OCI-LY1 (cell line): ENCODE measurements around the gene C10orf88.

Source experiments
- H2AFZ ChIP-seq: fragments of 200-600 bp; sonication (generic), shearing (Covaris generic); 2 replicates; pipeline ENCODE4 v1.6.0; 2014; ENCODE audit warnings: antibody characterized with exemption, mild to moderate bottlenecking, low read length
- H3F3A ChIP-seq: fragments of 200-600 bp; sonication (generic), shearing (Covaris generic); 2 replicates; pipeline ENCODE4 v1.6.0; 2014; ENCODE audit warnings: mild to moderate bottlenecking, antibody characterized with exemption, low read length, moderate library complexity; ENCODE audit not compliant: insufficient read depth
- H3K27ac ChIP-seq: fragments of 200-600 bp; sonication (generic); 2 replicates; pipeline ENCODE4 v1.5.1; 2014; ENCODE audit warnings: low read length, mixed run types, mild to moderate bottlenecking, low read depth; ENCODE audit not compliant: poor library complexity, severe bottlenecking
- H3K27me3 ChIP-seq: fragments of 200-600 bp; sonication (generic); 2 replicates; pipeline ENCODE4 v1.6.0; 2014; ENCODE audit warnings: antibody characterized with exemption, mild to moderate bottlenecking, low read length, moderate library complexity; ENCODE audit not compliant: insufficient read depth
- H3K36me3 ChIP-seq: fragments of 200-600 bp; sonication (generic); 2 replicates; pipeline ENCODE4 v1.6.1; 2014; ENCODE audit warnings: mild to moderate bottlenecking, antibody characterized with exemption, low read length, moderate library complexity, mixed read lengths; ENCODE audit not compliant: insufficient read depth
- H3K4me1 ChIP-seq: fragments of 200-600 bp; sonication (generic); 2 replicates; pipeline ENCODE4 v1.5.1; 2014; ENCODE audit warnings: mild to moderate bottlenecking, low read length, moderate library complexity; ENCODE audit not compliant: insufficient read depth, severe bottlenecking
- H3K4me2 ChIP-seq: fragments of 200-600 bp; sonication (generic), shearing (Covaris generic); 2 replicates; pipeline ENCODE4 v1.6.1; 2014; ENCODE audit warnings: low read length
- H3K4me3 ChIP-seq: fragments of 200-600 bp; sonication (generic); 2 replicates; pipeline ENCODE4 v1.5.1; 2014; ENCODE audit warnings: low read length, low read depth, mild to moderate bottlenecking, mixed read lengths; ENCODE audit not compliant: poor library complexity, severe bottlenecking
- H3K79me2 ChIP-seq: fragments of 200-600 bp; shearing (Covaris generic); 2 replicates; pipeline ENCODE4 v1.6.1; 2016; ENCODE audit warnings: mixed run types, low read length, mixed read lengths; ENCODE audit not compliant: insufficient read depth
- H3K9ac ChIP-seq: fragments of 200-600 bp; sonication (generic), shearing (Covaris generic); 2 replicates; pipeline ENCODE4 v1.6.1; 2014; ENCODE audit warnings: mild to moderate bottlenecking, low read length, mixed read lengths
- H3K9me2 ChIP-seq: fragments of 200-600 bp; sonication (generic), shearing (Covaris generic); 2 replicates; pipeline ENCODE4 v1.6.1; 2014; ENCODE audit warnings: low read depth, mild to moderate bottlenecking, low read length, mixed read lengths
- H3K9me3 ChIP-seq: fragments of 200-600 bp; shearing (Covaris generic); 2 replicates; pipeline ENCODE4 v1.6.1; 2014; ENCODE audit warnings: low read length, mixed read lengths
- H4K20me1 ChIP-seq: fragments of 200-600 bp; sonication (generic), shearing (Covaris generic); 2 replicates; pipeline ENCODE4 v1.6.0; 2016; ENCODE audit warnings: mild to moderate bottlenecking, low read length; ENCODE audit not compliant: insufficient read depth
- CTCF ChIP-seq: fragments of 200-600 bp; sonication (generic), shearing (Covaris generic); IDR thresholded peaks from 2 replicates; pipeline ENCODE4 v1.5.1; 2017; ENCODE audit warnings: mild to moderate bottlenecking, antibody characterized with exemption, low read length, moderate library complexity, mixed read lengths
- EZH2 ChIP-seq: fragments of 200-600 bp; sonication (generic), shearing (Covaris generic); IDR thresholded peaks from 2 replicates; pipeline ENCODE4 v1.8.0; 2017; ENCODE audit warnings: borderline replicate concordance, mixed run types, mild to moderate bottlenecking, antibody characterized with exemption, low read length, moderate library complexity, mixed read lengths

The C10orf88 gene

GRCh38 chr10:122957474-122957873, 3.4 kb upstream of the C10orf88 start:
- no peaks in the 10 kb centered on the region for H3K79me2 ChIP-seq
- no peaks in the 10 kb centered on the region for H3K9me3 ChIP-seq
- no peak overlapping the region for H3K9ac ChIP-seq
- H3K9me2 ChIP-seq: no peaks in the 10 kb centered on the region
- TF ChIP-seq EZH2: no peak
- TF ChIP-seq CTCF: no peak
- H3K27ac ChIP-seq: no peak overlapping the region
- H3F3A ChIP-seq: no peaks in the 10 kb centered on the region
- peaks cover 14% of the 10 kb centered on the region for H3K4me1 ChIP-seq
- H3K36me3 ChIP-seq: no peaks in the 10 kb centered on the region
- no peak overlapping the region for H3K4me2 ChIP-seq
- H2AFZ ChIP-seq: no peak overlapping the region
- no peak overlapping the region for H3K4me3 ChIP-seq
- H4K20me1 ChIP-seq: no peaks in the 10 kb centered on the region
- no peaks in the 10 kb centered on the region; the same call in 1 of the 2 replicates for H3K27me3 ChIP-seq

- TF ChIP-seq CTCF (no peak), EZH2 (no peak)
- H3K27ac ChIP-seq: no peak overlapping the region
- H3K4me1 ChIP-seq: peaks cover 20% of the 10 kb centered on the region
- no peaks in the 10 kb centered on the region for H4K20me1 ChIP-seq
- H3K79me2 ChIP-seq: no peaks in the 10 kb centered on the region
- H3K9me3 ChIP-seq: no peaks in the 10 kb centered on the region
- H3K36me3 ChIP-seq: no peaks in the 10 kb centered on the region
- no peak overlapping the region for H3K9ac ChIP-seq
- no peak overlapping the region for H3K4me2 ChIP-seq
- H3K27me3 ChIP-seq: no peaks in the 10 kb centered on the region
- no peak overlapping the region for H3K4me3 ChIP-seq
- H2AFZ ChIP-seq: no peak overlapping the region
- H3K9me2 ChIP-seq: no peaks in the 10 kb centered on the region
- H3F3A ChIP-seq: no peaks in the 10 kb centered on the region
Measured at GRCh38 chr10:122955892-122956291, 1.9 kb upstream of the C10orf88 start.

- no peaks in the 10 kb centered on the region for H4K20me1 ChIP-seq
- H3K9me3 ChIP-seq: no peaks in the 10 kb centered on the region
- 0 out of 2 replicates have a peak overlapping the region, but pooled peaks have one; percentile 34 for H3K4me2 ChIP-seq
- no peak for TF ChIP-seq CTCF
- TF ChIP-seq EZH2: no peak
- H2AFZ ChIP-seq: no peak overlapping the region
- H3K36me3 ChIP-seq: peaks cover 6% of the 10 kb centered on the region; the same call in 1 of the 2 replicates
- H3F3A ChIP-seq: no peaks in the 10 kb centered on the region
- no peak overlapping the region for H3K9ac ChIP-seq
- H3K79me2 ChIP-seq: no peaks in the 10 kb centered on the region
- peak overlapping the region; percentile 76 for H3K4me3 ChIP-seq
- H3K27ac ChIP-seq: no peak overlapping the region
- H3K9me2 ChIP-seq: no peaks in the 10 kb centered on the region
- H3K4me1 ChIP-seq: peaks cover 20% of the 10 kb centered on the region
- no peaks in the 10 kb centered on the region for H3K27me3 ChIP-seq
Measured at GRCh38 chr10:122954731-122955050, 664 bp upstream of the C10orf88 start.
